Naive thymus-derived CD4-positive, alpha-beta T cell (primary cell): Measurements from ENCODE around the gene AK1. TPM values are rescaled to one million over a fixed set of nuclear protein-coding genes. Genes with fewer than 3 reads are reported as not detected.

ENCODE experiments used
- ATAC-seq: fragments of 150-1000 bp; cut with Tn5 transposase; 2 replicates; pipeline ENCODE4 v1.10.0; 2021; ENCODE audit warnings: mild to moderate bottlenecking, moderate library complexity
- CTCF ChIA-PET: fragments of 350-600 bp; sonication (Branson Sonifier 250); formaldehyde crosslinking; loops from one replicate; lab custom pipeline; 2021; ENCODE audit warnings: antibody characterized with exemption; lab: Charles Lee
- POLR2A ChIA-PET: fragments of 350-600 bp; sonication (Branson Sonifier 250); formaldehyde crosslinking; loops from one replicate; lab custom pipeline; 2021; ENCODE audit warnings: antibody characterized with exemption, inconsistent platforms; lab: Charles Lee
- DNase-seq, 9 donors: peaks; one replicate each; pipeline versions ENCODE4 v3.0.0 to v3.0.0-alpha.2; 2020 to 2022; ENCODE audit warnings: mixed read lengths in 1 of 9
- H3K27ac ChIP-seq: one replicate; pipeline ENCODE4 v1.7.0; 2013; ENCODE audit warnings: mild to moderate bottlenecking, low read depth, low read length, moderate library complexity
- H3K27me3 ChIP-seq, 2 donors: one replicate each; pipeline ENCODE4 v1.7.0; 2013; ENCODE audit warnings: low read length in 2 of 2, mild to moderate bottlenecking in 2 of 2, moderate library complexity in 2 of 2; ENCODE audit not compliant: control insufficient read depth in 2 of 2, insufficient read depth in 2 of 2
- H3K36me3 ChIP-seq, 3 experiments: 1 replicate in 2 of 3; 2 replicates in 1 of 3; pipeline ENCODE4 v1.7.0; 2013; ENCODE audit warnings: low read length in 3 of 3, mild to moderate bottlenecking in 3 of 3, moderate library complexity in 1 of 3; ENCODE audit not compliant: insufficient read depth in 3 of 3, control insufficient read depth in 2 of 3
- H3K4me1 ChIP-seq, 2 donors: one replicate each; pipeline ENCODE4 v1.7.0; 2013; ENCODE audit warnings: low read length in 2 of 2, mild to moderate bottlenecking in 2 of 2, moderate library complexity in 1 of 2; ENCODE audit not compliant: control insufficient read depth in 2 of 2, insufficient read depth in 2 of 2
- H3K4me3 ChIP-seq: 2 replicates; pipeline ENCODE4 v1.7.0; 2013; ENCODE audit warnings: mild to moderate bottlenecking, low read length
- H3K9me3 ChIP-seq, 3 experiments: 1 replicate in 2 of 3; 2 replicates in 1 of 3; pipeline ENCODE4 v1.7.0; 2013; ENCODE audit warnings: low read length in 3 of 3; ENCODE audit not compliant: control insufficient read depth in 2 of 3
- H3K27ac Mint-ChIP-seq, 9 donors: one replicate each; pipeline ENCODE4 v1.8.0; 2020 to 2022; ENCODE audit warnings: mixed read lengths in 9 of 9, mild to moderate bottlenecking in 8 of 9, moderate library complexity in 5 of 9, inconsistent platforms in 2 of 9
- H3K27me3 Mint-ChIP-seq, 5 donors: one replicate each; pipeline ENCODE4 v1.8.0; 2021 to 2022; ENCODE audit warnings: mixed read lengths in 5 of 5, mild to moderate bottlenecking in 1 of 5
- H3K36me3 Mint-ChIP-seq, 5 donors: one replicate each; pipeline ENCODE4 v1.8.0; 2020 to 2022; ENCODE audit warnings: mixed read lengths in 5 of 5, mild to moderate bottlenecking in 3 of 5, inconsistent platforms in 1 of 5
- H3K4me1 Mint-ChIP-seq, 7 donors: one replicate each; pipeline ENCODE4 v1.8.0; 2020 to 2022; ENCODE audit warnings: mixed read lengths in 7 of 7, mild to moderate bottlenecking in 3 of 7, inconsistent platforms in 1 of 7
- H3K4me3 Mint-ChIP-seq, 10 donors: one replicate each; pipeline ENCODE4 v1.8.0; 2020 to 2022; ENCODE audit warnings: mild to moderate bottlenecking in 10 of 10, mixed read lengths in 10 of 10, moderate library complexity in 6 of 10, inconsistent platforms in 2 of 10
- H3K9me3 Mint-ChIP-seq, 11 donors: one replicate each; pipeline ENCODE4 v1.8.0; 2020 to 2022; ENCODE audit warnings: mixed read lengths in 11 of 11, mild to moderate bottlenecking in 4 of 11, inconsistent platforms in 1 of 11, moderate library complexity in 1 of 11
- intact Hi-C, 2 donors: fragments of 100-400 bp; cut with micrococcal nuclease; formaldehyde crosslinking; loops; one replicate each; pipeline ENCODE4 v1.15.1; 2023
- polyA plus RNA-seq, 2 donors: library from polyadenylated mRNA; unstranded; fragments of 300-500 nt; fragmentation: Illumina TruSeq; gene quantifications; one replicate each; pipeline ENCODE4 v1.2.3, GENCODE V29; 2021
- total RNA-seq, 6 experiments: library from RNA in 5 of 6; stranded (reverse) in 5 of 6; gene quantifications; 1 replicate in 5 of 6; 2 replicates in 1 of 6; pipeline ENCODE4 v1.2.3 and lab custom pipeline; 2021 to 2026

AK1 gene
- total and polyA plus RNA-seq, 7 experiments from 2014 or later = 0.09 to 64.9 (median 45.1) TPM

DNA sequence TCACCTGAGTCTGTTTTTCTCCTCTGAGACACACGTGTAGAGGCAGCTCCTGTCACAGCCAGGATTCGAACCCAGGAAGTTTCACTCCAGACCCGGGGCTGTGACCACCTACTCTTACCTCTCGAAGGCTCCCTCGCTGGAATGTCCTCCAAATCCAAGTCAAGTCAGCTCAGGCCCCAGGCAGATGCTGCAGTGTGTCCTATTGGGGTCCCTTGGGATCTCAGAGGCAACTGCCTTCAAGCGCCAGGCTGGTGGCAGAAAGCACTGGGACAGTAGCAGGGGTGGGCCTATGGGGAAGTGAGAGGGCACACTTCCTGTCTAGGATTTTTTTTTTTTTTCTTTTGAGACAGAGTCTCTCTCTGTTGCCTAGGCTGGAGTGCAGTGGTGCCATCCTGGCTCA lies 40.1 kb upstream of the AK1 start:
- peak overlapping the region; percentile 55 for H3K4me3 ChIP-seq
- H3K9me3 ChIP-seq = no peaks in the 10 kb centered on the region
- no peak for DNase-seq
- ChIA-PET POLR2A (interaction anchor here (0.6 to 4.9 kb wide), 16 partner anchors 9 to 183 kb away, joined by 3 to 81 read pairs (median 3); partner anchors contain the start of genes CDK9 and TOR2A), CTCF (interaction anchor here (0.7 to 2.5 kb wide), 4 partner anchors 11 to 183 kb away, joined by 3 to 12 read pairs (median 6); partner anchors contain the start of gene TOR2A)
- Mint-ChIP-seq H3K36me3 (peaks cover 0 to 11% (median 0%) of the 10 kb centered on the region in 5 donors), H3K9me3 (no peaks in the 10 kb centered on the region), H3K4me1 (peaks cover 31 to 65% (median 51%) of the 10 kb centered on the region in 7 donors), H3K4me3 (peak overlapping the region in 9 of 10 donors; percentile 57 to 88 (median 80)), H3K27ac (peak overlapping the region in 8 of 9 donors; percentile 8 to 89 (median 62)), H3K27me3 (peaks cover 0 to 4% (median 0%) of the 10 kb centered on the region in 5 donors)
- H3K36me3 ChIP-seq = peaks cover 0 to 18% (median 0%) of the 10 kb centered on the region in 3 experiments
- H3K27me3 ChIP-seq = no peaks in the 10 kb centered on the region
- H3K4me1 ChIP-seq = peaks cover 29 to 41% of the 10 kb centered on the region in 2 donors
- ATAC-seq = no peak
- intact Hi-C loops = loop anchor here (1.0 to 5.0 kb wide), 15 partner anchors 11 to 693 kb away; partner anchors contain the start of genes FPGS (in 2 of the 2), STXBP1 (in 2 of the 2), PIP5KL1 (in 1 of the 2) and ST6GALNAC6 (in 1 of the 2)
- peak overlapping the region; percentile 56 for H3K27ac ChIP-seq

DNA sequence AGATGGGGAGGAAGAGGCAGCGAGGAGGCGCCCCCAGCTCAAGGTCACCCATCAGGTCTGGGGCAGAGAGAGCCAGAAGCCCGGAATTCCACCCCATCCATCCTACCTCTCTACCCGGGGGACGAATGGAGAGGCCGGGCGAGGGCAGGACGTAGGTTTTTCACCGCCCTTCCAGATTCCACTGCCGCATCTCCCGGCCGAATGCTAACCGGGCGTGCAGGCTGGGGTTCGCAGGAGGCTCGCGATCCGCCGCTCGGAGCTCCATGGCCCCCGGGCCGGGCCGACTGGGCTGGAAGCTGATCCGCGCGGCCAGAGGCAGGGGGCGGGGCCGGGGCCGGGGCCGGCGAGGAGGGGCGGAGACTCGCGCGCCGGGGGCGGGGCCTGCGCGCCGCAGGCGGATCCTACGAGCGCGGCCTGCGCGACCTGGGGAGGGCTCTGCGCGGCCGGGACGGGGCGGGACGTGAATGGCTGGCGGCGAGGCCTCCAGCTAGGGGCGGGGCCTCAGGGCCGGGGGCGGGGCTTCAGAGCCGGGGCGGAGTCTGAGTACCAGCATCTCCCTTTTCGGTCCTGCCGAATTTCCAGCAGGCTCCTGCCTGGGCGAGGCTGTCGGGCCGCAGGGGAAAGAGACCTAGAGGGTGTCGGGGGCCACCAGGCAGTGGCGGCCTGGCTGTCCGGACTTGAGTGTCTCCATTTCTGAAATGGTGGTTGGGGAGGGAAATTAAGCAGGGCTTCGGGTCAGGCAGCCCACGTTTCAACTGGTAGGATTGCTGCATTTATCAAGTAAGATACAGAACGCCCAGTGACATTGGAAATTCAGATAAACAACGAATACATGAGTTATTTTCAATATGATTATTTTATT lies 39.5 kb upstream of the AK1 start, which contains the start of gene ST6GALNAC4:
Gene ST6GALNAC4, minus strand, starts transcription at position 322 of the 862 bp plus-strand sequence. CDS start 622 bp downstream, outside the sequence.
- DNase-seq = peak; percentile 82 to 97 (median 89)
- ChIA-PET CTCF (interaction anchor here (0.6 to 2.5 kb wide), 8 partner anchors 11 to 327 kb away, joined by 3 to 12 read pairs (median 3); partner anchors contain the start of gene TOR2A), POLR2A (interaction anchor here (0.6 to 4.9 kb wide), 19 partner anchors 13 to 202 kb away, joined by 3 to 81 read pairs (median 3); partner anchors contain the start of genes CDK9, PTRH1, TOR2A and TTC16)
- peak within 1 kb of the TSS; percentile 86 for H3K4me3 ChIP-seq
- peak within 1 kb of the TSS; percentile 69 to 95 (median 87) for H3K27ac Mint-ChIP-seq
- H3K4me1 ChIP-seq = peaks cover 28 to 39% of the 10 kb centered on the region in 2 donors
- H3K27me3 Mint-ChIP-seq = peaks cover 0 to under 1% (median 0%) of the 10 kb centered on the region in 5 donors
- H3K36me3 Mint-ChIP-seq = peaks cover 0 to 12% (median 0%) of the 10 kb centered on the region in 5 donors
- peaks cover 0 to 25% (median 0%) of the 10 kb centered on the region in 3 experiments for H3K36me3 ChIP-seq
- intact Hi-C loops = loop anchor here (1.0 to 5.0 kb wide), 15 partner anchors 11 to 692 kb away; partner anchors contain the start of genes FPGS (in 2 of the 2), PIP5KL1 (in 2 of the 2), STXBP1 (in 2 of the 2) and ST6GALNAC6 (in 1 of the 2)
- H3K4me3 Mint-ChIP-seq = peak within 1 kb of the TSS; percentile 76 to 91 (median 86)
- no peaks in the 10 kb centered on the region for H3K27me3 ChIP-seq
- H3K27ac ChIP-seq = peak within 1 kb of the TSS; percentile 81
- ATAC-seq = peak; percentile 98
- H3K9me3 Mint-ChIP-seq = no peaks in the 10 kb centered on the region
- H3K9me3 ChIP-seq = no peaks in the 10 kb centered on the region
- peaks cover 29 to 64% (median 51%) of the 10 kb centered on the region in 7 donors for H3K4me1 Mint-ChIP-seq

DNA sequence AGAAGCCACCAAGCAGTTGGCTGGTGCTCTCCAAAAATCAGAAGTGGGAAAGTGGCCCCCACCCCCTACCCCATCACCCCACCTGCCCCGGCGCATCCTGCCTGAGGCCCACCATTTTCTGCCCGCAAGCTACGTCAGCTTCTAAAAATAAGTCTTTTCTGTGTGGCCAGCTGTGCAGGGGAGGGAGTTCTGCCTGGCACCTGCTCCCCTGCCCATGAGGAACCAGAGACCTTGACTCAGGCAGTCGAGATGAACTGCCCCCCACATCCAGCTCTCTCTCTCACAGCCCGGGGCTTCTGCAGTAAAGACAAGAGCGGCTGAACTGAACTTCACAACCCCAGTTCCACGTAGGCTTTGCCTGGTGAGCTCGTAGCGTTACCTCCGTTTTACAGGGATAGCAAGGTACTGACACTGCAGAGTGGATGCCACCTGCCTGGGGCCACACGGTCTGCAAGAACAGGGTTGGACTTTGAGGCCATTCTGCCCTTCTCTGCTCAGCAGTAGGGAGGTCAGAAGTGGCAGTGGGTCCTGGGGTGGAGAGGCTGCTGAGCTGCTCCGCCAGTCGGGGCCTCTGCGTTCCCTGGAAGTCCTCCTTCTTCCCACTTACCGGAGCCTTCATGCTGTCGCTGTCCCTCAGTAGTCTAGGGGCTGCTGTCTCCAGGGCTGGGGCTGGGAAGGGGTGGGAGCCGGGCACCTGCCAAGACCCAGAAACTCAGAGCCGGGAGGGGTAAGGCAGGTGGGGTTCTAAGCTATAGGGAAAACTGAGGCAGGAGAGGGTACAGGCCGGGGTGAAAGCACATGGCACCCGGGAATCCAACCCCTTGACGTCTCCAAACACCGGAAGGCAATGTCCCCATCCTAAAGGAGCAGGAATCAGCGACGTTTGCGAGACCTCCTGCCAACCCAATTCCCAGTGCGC lies 38.6 kb upstream of the AK1 start:
- ChIA-PET POLR2A (interaction anchor here (0.5 to 4.9 kb wide), 21 partner anchors 12 to 1921 kb away, joined by 3 to 81 read pairs (median 3); partner anchors contain the start of genes CDK9, PTRH1, ST6GALNAC6 and TTC16), CTCF (interaction anchor here (0.6 to 2.5 kb wide), 9 partner anchors 10 to 326 kb away, joined by 3 to 12 read pairs (median 3); partner anchors contain the start of genes SH2D3C and TOR2A)
- Mint-ChIP-seq H3K27me3 (no peaks in the 10 kb centered on the region), H3K36me3 (peaks cover 0 to 14% (median 1%) of the 10 kb centered on the region in 5 donors), H3K4me1 (peaks cover 23 to 64% (median 48%) of the 10 kb centered on the region in 7 donors), H3K4me3 (peak overlapping the region; percentile 76 to 91 (median 86)), H3K27ac (peak overlapping the region; percentile 69 to 95 (median 87)), H3K9me3 (no peaks in the 10 kb centered on the region)
- H3K4me3 ChIP-seq = peak overlapping the region; percentile 86
- H3K27ac ChIP-seq = peak overlapping the region; percentile 81
- ATAC-seq (peak; percentile 6), DNase-seq (peak in 7 of 9 donors; percentile 43 to 80 (median 52))
- intact Hi-C loops = loop anchor here (1.0 to 5.0 kb wide), 7 partner anchors 14 to 691 kb away; partner anchors contain the start of genes STXBP1 (in 2 of the 2), FPGS (in 1 of the 2) and PIP5KL1 (in 1 of the 2)
- no peaks in the 10 kb centered on the region for H3K9me3 ChIP-seq
- no peaks in the 10 kb centered on the region for H3K27me3 ChIP-seq
- H3K36me3 ChIP-seq = peaks cover 0 to 31% (median 0%) of the 10 kb centered on the region in 3 experiments
- H3K4me1 ChIP-seq = peaks cover 24 to 31% of the 10 kb centered on the region in 2 donors

DNA sequence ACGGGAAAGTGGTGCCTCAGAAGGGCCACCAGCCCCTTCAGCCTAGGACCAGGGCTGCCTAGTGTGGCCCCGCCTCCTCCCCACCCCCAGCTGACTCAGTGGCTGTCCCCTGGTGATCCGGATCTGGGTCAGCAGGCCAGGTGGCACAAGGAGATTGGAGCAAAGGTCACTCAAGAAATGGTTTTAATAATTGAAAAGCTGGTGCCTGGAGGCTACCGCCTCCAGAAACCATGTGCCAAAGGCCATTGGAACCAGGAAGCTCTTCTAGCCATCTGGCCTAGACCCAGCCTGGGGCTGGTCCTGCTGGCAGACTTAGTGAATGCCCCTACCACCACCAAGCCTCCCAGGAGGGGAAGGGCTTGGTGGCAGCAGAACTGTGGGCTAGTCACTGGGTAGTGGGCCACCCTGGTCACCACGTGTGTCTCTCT lies 37.9 kb upstream of the AK1 start:
- H3K4me1 Mint-ChIP-seq = peaks cover 30 to 66% (median 54%) of the 10 kb centered on the region in 7 donors
- Histone ChIP-seq H3K36me3 (peaks cover 0 to 38% (median 0%) of the 10 kb centered on the region in 3 experiments), H3K9me3 (no peaks in the 10 kb centered on the region), H3K27me3 (no peaks in the 10 kb centered on the region), H3K4me1 (peaks cover 24 to 31% of the 10 kb centered on the region in 2 donors), H3K27ac (peak overlapping the region; percentile 81), H3K4me3 (peak overlapping the region; percentile 19)
- CTCF ChIA-PET = interaction anchor here (1.0 to 2.3 kb wide), 5 partner anchors 9 to 137 kb away, joined by 3 to 12 read pairs (median 4); partner anchors contain the start of gene SH2D3C
- peaks cover 4 to 20% (median 7%) of the 10 kb centered on the region in 5 donors for H3K36me3 Mint-ChIP-seq
- ATAC-seq (no peak), DNase-seq (no peak)
- POLR2A ChIA-PET = interaction anchor here (0.8 to 4.9 kb wide), 13 partner anchors 11 to 1922 kb away, joined by 3 to 81 read pairs (median 3); partner anchors contain the start of genes CDK9, DPM2 and ST6GALNAC6
- H3K4me3 Mint-ChIP-seq = peak overlapping the region; percentile 76 to 91 (median 86)
- peak overlapping the region in 8 of 9 donors; percentile 69 to 95 (median 84) for H3K27ac Mint-ChIP-seq
- H3K27me3 Mint-ChIP-seq = no peaks in the 10 kb centered on the region
- intact Hi-C loops = loop anchor here (5.0 kb wide), 3 partner anchors 33 to 348 kb away; partner anchors contain the start of gene STXBP1 (in 1 of the 2)
- no peaks in the 10 kb centered on the region for H3K9me3 Mint-ChIP-seq

DNA sequence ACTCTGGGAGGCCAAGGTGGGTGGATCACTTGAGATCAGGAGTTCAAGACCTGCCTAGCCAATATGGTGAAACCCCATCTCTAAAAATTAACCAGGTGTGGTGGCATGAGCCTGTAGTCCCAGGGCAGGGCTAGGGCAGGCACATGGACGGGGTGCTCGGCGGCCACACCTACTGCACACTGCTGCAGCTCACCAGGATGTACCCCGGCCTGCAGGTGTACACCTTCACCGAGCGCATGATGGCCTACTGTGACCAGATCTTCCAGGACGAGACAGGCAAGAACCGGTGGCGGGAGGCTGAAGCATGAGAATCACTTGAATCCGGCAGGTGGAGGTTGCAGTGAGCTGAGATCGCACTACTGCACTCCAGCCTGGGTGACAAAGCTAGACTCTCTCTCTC lies 36.2 kb upstream of the AK1 start:
- H3K9me3 Mint-ChIP-seq = no peaks in the 10 kb centered on the region
- no peaks in the 10 kb centered on the region for H3K27me3 ChIP-seq
- H3K4me1 Mint-ChIP-seq = peaks cover 24 to 57% (median 46%) of the 10 kb centered on the region in 7 donors
- peaks cover 24 to 31% of the 10 kb centered on the region in 2 donors for H3K4me1 ChIP-seq
- H3K36me3 ChIP-seq = peaks cover 0 to 48% (median 0%) of the 10 kb centered on the region in 3 experiments
- peak overlapping the region in 2 of 9 donors; percentile 69 to 81 for H3K27ac Mint-ChIP-seq
- no peaks in the 10 kb centered on the region for H3K9me3 ChIP-seq
- H3K4me3 Mint-ChIP-seq = peak overlapping the region in 2 of 10 donors; percentile 13 to 29
- no peak overlapping the region for H3K27ac ChIP-seq
- ChIA-PET CTCF (interaction anchor here (0.6 to 1.7 kb wide), 3 partner anchors 126 to 178 kb away, joined by 3 to 8 read pairs (median 4); partner anchors contain the start of gene TOR2A), POLR2A (interaction anchor here (0.6 to 4.9 kb wide), 5 partner anchors 10 to 179 kb away, joined by 3 to 81 read pairs (median 4); partner anchors contain the start of gene TOR2A)
- H3K27me3 Mint-ChIP-seq = no peaks in the 10 kb centered on the region
- ATAC-seq (no peak), DNase-seq (peak in 1 of 9 donors; percentile 8)
- peaks cover 4 to 20% (median 7%) of the 10 kb centered on the region in 5 donors for H3K36me3 Mint-ChIP-seq
- intact Hi-C loops = no loop called here
- H3K4me3 ChIP-seq = no peak overlapping the region
